ENCODE data around the gene VPS11.
A peak's percentile ranks its signal among the peaks of the same experiment; 100 is the strongest.
"Not testable (repeated sequence)": the region's sequence is repeated elsewhere in the genome, so short reads cannot be mapped to it uniquely, and the experiment has no call there.

VPS11 gene

DNA sequence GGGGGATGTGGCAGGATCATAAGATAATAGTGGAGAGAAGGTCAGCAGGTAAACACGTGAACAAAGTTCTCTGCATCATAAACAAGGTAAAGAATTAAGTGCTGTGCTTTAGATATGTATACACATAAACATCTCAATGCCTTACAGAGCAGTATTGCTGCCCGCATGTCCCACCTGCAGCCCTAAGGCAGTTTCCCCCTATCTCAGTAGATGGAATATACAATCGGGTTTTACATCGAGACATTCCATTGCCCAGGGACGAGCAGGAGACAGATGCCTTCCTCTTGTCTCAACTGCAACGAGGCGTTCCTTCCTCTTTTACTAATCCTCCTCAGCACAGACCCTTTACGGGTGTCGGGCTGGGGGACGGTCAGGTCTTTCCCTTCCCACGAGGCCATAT lies 28.1 kb upstream of the VPS11 start:
- not testable (repeated sequence) for DNase-seq

DNA sequence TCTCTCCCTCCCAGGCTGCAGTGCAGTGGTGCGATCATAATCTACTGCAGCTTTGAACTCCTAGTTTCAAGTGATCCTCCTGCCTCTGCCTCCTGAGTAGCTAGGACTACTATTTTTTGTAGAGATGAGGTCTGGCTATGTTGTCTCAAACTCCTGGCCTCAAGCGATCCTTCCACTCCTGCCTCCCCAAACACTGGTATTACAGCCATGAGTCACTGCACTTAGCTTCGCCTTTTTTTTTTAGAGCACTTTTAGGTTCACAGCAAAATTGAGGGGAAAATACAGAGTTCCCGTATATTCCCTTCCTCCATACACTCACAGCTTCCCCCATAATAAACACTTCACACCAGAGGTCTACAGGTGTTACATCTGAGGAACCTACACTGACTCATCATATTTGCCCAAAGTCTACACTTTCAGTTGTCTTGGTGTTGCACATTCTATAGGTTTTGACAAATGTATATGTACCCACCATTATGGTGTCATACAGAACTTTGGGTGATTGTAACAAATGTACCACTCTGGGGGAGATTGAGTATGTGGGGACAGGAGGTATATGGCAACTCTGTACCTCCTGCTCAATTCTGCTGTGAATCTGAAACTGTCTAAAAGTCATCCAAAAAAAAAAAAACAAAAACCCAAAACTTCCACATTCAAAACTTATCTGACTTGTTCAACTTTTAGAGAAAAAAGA lies 25.6 kb upstream of the VPS11 start:
- no peak for DNase-seq

DNA sequence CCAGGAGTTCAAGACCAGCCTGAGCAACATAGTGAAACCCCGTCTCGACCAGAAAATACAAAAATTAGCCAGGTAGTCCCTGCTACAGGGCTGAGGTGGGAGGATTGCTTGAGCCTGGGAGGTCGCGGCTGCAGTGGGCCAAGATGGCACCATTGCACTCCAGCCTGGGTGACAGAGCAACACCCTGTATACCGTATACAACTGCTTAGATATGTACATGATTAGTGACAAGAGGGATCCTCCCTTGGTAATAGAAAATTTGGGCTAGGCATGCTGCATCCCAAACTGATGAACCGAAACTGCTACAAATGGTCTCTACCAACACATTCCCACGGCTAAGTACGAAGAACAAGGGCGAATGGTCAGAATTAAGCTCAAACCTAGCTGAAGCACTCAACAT lies 24.7 kb upstream of the VPS11 start:
- DNase-seq = no peak

DNA sequence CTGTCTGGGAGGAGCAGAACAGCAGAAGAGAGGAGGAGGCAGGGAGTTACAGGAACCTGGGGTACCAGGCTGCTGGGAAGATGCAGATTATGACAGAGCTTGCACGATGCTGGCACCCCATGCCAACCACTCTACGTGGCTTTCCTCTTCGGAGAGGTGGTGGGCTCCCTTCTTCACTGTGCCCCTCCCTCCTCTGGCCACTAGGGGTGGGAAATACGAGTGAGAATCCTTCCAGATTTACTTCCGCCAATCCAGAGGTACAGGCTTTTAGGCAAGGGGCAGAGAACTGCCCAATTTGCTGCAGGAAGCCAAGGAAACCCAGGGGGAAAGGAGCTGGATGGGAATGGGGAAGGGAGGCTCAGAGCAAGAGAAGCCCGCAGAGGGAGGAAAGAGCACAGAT lies 22.9 kb upstream of the VPS11 start:
- no peak for DNase-seq

DNA sequence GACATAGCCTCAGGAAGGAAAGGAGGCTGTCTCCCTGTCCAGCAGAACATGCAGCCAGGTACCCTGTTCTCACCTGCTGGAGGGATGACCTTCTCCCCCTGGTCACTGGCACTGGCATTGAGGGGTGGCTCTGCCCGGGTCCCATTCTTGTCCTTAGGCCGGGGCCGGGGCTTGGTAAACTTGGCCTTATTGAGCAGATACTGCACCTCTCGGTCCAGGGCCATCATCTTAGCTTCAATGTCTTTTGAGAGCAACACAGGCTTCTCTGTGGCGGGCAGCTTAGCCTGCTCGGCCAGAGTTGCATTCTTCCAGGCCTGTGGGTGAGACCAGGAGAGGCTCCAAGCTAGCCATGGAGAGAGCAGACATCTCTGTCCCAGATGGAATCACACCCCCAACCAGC lies 21.1 kb upstream of the VPS11 start:
- no peak for DNase-seq

DNA sequence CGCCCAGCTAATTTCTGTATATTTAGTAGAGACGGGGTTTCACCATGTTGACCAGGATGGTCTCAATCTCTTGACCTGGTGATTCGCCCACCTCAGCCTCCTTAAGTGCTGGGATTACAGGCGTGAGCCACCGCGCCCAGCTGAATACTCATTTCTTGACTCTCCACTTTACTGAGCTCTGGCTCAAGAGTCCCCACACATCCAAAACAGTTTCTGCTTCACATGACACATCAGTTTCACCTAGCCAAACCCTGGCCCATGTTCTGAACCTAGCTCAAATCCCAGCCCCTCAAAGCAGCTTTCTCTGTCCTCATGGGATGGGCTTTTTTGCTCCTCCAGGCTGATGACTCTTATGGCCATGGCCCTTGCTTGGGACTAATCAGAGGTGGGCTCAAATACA lies 20.4 kb upstream of the VPS11 start:
- no peak for DNase-seq

DNA sequence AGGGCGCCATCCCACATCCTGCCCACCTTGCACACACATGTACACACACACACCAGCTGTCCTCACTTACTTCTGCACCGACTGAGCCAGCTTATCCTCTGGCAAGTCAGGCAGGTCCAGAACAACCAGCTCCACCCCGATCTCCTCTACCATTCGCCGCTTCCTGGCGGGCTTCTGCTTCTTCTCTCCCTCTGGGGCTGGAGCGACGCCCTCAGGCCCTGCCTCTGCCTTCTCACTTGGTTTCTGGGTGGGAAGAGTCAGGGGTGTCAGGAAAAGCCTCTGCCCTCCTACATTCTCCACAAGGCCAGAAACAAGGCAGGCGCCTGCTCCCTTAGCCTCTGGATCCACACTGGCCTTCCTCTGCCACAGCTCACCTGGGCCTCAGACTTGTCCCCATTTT lies 19.0 kb upstream of the VPS11 start:
- DNase-seq = no peak

DNA sequence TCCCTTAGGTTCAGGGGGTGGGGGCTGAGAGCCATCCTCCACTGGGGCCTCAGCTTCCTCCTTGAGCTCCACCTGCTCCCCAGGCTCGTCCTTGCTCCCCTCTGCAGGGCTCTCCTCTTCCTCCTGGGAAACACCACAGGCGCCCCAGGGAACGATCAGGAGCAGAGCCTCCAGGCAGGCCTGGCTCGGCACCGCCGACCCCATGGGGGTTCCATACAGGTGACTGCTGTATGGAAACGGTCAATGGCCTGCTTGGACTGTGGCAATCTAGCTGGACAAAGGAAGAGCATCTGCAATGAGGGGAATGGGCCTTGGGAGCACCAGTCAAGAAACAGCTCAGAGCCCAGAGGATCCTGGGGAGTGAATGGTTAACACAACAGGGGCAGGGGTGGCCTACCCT lies 18.5 kb upstream of the VPS11 start:
- no peak for DNase-seq

DNA sequence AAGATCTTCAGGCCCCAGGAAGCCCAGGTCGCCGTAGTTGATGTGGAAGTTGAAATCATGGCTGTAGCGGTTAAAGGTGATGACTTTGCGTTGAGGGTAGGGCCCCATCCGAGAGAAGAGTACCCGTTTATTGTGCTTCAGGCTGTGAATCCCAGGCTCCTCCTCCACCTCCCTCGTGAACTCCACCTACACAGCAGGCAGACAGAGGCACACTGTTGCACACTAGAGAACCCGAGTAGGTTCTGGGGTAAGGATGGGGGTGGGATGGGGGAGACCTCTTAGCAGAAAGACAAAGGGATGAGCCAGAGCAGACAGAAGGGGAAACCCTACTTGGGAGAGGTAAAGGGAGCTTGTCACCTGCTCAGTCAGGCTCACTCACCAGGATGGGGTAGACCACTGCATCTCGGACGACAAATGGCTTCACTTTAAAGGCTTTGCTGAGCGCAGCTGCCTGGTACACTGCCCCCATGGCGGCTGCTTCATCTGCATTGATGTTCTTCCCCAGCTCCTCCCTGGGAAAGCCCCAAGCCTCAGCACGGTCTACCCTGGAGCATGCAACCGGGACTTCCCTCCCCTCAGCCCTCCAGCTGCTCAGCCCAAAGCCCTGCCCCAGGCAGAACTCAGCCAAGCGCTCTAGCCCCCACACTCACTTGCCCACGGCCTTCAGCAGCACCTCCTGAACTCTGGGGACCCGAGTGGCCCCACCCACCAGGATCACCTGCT lies 16.0 kb upstream of the VPS11 start:
- no peak for DNase-seq

DNA sequence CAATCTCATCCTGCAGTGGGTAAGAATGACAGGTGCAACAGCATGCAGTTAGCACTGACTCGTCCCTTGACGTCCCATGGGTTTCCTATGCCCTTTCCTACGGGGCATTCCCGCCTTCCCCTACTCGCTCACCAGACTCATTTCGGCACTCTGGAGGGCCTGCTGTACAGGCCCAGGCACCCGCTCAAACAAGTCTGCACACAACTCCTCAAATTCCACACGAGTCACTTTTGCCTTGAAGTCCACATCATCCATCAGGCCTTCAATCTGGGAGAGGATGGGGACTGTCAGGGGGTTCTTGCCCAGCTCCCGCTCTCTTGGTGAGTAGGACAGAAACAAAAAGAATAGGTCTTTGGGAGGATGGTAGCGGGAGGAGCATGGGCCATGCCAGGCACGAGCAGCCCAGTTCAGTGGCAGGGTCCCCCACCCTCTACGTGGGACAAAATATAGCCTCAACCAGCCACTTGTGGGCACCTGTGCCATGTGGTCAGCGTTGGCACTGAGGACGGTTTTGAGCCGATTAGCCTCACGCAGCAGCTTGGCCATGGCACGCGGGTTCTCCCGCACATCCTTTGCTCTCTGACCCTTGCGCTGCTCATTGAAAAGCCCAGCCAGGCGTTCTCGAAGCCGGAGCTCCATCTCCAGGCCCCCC lies 15.3 kb upstream of the VPS11 start:
- no peak for DNase-seq

DNA sequence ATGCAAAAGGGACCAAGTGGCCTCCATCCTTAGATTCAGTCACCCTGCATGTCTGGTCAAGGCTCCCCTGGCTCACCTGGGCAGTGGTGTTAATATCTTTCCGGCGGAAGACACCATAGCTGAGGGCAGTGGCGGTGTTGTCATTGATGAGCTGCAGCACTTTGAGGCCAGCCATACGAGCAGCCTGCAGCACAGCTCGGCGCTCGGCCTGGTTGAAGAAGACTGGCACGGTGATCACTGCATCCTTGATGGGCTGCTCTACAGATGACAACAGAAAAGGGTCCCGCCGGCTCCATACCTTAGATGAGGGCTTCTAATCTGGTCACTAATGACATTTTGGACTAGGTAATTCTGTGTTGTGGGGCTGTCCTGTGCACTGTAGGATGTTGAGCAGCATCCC lies 13.2 kb upstream of the VPS11 start:
- no peak for DNase-seq

DNA sequence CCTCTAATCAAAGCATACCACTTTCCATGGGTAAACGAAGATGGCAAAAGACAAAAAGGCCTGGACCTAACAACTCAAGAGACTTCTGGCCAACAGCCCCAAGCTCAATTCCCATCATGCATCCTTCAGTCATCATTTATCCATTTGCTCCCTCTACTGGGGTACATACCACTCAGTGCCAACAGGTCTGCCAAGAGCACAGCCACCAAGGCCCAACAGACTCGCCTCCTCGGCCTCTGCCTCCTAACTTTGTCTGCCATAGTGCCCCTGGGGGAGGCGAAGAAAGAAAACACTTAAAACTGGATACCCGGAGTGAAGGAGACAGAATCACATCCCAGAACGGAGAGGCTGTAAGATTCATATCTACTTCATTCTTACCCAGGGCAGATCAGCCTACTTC lies 11.7 kb upstream of the VPS11 start:
- no peak for DNase-seq

DNA sequence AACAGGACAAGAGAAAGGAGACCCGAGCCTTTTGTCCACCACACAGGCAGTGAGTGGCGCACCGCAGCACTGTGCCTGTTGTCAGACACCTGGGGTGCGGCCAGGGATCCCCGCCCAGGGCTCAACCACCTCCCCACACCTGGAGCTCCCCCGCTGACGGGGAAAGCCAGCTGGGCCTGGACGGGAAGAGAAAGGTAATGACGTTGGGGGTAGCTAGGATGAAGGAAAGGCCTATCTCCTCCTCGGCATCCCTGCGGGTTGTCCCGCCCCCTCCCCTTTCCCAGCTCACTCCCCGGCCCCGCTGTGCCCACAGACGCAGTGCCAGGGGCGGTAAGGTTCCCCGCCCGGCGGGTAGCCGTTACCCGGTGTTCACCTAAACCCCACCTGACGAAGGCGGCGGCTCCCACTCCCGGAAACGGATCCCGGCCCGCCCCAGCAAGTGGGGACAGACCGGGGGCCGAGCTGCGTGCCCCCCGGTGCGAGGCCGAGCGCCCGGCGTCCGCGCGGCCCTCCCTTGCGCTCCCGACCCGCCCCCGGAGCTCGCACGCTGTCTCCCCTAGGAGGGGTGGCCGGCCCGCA lies 11.1 kb upstream of the VPS11 start:
- peak; percentile 29 for DNase-seq

DNA sequence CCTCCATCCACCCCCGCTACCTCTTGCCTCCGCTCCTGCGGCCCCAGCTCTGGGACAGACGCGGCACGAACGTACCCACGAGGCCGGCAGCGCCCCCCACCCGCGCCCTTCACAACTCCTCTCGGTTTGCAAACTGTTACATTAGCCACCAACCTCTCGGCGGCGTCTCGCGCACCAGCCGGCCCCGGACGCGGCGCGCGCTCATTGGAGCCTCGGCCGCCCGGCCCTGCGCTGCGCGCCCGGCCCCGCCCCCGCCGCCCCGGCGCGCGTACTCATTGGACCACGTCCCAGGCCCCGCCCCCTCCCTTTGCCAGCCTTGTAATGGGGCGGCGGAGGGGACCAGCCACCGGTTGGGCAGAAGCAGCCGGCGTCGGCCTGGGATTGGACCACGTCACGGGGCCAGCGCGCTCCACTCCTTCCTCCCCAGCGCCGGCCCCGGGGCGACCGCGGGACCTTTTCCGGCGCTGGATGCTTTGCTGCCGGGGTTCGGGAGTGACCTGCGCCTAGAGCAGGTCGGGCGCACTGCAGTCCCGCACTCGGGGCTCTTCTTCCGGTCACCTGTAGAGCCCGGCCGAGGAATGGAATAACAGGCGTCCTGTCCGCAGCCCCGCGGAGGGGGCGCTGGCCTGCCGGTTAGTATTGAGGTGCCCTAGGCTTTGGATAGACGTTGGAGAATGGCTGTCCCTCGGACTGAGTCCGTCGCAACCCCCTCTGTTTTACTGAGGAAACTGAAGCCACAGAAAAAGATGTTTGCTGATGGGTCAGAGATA lies 10.4 kb upstream of the VPS11 start, which contains the start of gene HYOU1:
TSS of gene HYOU1 (minus strand) at position 206 of the 770 bp plus-strand sequence. CDS start 1,045 bp downstream, outside the sequence.
- DNase-seq = peak; percentile 94

DNA sequence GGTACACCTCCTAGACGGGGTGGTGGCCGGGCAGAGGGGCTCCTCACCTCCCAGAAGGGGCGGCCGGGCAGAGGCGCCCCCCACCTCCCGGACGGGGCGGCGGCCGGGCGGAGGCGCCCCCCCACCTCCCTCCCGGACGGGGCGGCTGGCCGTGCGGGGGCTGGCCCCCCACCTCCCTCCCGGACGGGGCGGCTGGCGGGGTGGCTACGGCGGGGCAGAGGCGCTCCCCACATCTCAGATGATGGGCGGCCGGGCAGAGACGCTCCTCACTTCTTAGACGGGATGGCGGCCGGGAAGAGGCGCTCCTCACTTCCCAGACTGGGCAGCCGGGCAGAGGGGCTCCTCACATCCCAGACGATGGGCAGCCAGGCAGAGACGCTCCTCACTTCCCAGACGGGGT lies 8.5 kb upstream of the VPS11 start:
- DNase-seq = not testable (repeated sequence)

DNA sequence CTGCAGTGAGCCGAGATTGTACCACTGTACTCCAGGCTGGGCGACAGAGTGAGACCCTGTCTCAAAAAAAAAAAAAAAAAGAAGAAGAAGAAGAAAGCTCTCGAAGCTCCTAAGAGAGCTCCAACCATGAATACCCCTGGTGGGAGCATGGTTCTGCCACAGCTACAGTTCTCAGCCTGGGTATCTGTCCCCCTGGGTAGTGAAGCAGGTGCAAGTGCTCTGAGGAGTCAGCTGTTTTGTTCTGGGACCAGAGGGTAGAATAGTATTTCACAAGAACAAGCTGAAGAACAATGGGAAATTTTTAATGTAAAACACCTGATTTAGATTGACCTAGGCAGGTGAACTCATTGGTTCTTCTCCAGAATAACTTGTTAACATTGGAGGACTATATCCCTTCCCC lies 6.4 kb upstream of the VPS11 start:
- no peak for DNase-seq

DNA sequence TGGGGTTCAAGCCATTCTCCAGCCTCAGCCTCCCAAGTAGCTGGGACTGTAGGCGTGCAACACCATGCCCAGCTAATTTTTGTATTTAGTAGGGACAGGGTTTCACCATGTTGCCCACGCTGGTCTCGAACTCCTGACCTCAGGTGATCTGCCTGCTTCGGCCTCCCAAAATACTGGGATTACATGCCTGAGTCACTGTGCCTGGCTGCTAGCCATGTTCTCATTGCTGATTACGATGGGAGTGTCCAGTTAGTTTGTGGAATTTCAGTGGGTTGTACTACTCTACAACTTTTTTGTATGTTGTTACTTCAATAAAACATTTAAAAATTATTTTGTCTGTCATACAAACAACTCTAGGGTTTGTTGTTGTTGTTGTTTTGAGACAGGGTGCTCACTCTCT lies 4.8 kb upstream of the VPS11 start:
- no peak for DNase-seq

DNA sequence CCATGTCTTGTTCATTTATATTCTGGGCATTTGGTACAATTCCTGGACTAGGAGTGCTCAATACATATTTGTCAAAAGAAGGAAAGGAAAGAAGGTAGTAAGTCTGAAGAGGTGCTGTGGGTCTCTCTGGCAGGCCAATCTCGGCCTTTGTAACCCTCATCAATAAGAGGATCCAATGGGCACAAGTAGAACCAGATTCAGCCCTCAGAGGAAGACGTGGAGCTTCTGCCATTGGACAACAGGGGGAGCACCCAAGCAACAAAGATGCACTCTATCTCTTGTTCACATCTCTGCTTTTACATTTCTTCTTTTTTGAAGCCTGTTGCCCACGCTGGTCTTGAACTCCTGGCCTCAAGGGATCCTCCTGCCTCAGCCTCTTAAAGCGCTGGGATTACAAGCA lies 2.2 kb upstream of the VPS11 start:
- peak; percentile 22 for DNase-seq

DNA sequence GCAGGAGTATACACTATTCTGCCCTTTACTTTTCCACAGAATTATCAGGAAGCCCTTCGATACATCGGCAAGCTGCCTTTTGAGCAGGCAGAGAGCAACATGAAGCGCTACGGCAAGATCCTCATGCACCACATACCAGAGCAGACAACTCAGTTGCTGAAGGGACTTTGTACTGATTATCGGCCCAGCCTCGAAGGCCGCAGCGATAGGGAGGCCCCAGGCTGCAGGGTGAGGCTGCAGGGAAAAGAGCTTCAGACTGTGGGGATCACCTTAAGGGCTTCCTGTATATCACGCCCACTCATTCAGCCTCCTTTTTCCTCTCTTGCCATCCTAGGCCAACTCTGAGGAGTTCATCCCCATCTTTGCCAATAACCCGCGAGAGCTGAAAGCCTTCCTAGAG lies 10.2 kb downstream of the VPS11 start:
- DNase-seq = no peak

DNA sequence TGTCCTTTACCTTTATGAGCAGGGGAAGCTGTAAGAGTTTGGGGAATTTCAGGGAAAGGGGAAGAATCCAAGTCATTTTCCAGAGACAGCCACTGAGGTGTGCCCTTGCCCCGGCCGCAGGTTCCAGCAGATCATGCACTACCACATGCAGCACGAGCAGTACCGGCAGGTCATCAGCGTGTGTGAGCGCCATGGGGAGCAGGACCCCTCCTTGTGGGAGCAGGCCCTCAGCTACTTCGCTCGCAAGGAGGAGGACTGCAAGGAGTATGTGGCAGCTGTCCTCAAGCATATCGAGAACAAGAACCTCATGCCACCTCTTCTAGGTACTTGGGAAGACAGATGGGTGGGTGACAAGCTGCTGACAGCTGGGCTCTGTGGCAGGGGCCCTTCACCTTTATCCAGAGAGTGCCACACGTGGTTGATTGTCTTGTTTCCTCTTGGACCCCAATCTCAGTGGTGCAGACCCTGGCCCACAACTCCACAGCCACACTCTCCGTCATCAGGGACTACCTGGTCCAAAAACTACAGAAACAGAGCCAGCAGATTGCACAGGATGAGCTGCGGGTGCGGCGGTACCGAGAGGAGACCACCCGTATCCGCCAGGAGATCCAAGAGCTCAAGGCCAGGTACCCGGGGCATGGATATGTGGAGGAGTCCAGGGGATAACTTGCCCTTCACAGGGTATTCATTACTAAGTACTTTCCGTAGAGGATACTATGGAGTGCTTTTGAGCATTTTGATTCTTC lies 11.2 kb downstream of the VPS11 start:
- DNase-seq = no peak

DNA sequence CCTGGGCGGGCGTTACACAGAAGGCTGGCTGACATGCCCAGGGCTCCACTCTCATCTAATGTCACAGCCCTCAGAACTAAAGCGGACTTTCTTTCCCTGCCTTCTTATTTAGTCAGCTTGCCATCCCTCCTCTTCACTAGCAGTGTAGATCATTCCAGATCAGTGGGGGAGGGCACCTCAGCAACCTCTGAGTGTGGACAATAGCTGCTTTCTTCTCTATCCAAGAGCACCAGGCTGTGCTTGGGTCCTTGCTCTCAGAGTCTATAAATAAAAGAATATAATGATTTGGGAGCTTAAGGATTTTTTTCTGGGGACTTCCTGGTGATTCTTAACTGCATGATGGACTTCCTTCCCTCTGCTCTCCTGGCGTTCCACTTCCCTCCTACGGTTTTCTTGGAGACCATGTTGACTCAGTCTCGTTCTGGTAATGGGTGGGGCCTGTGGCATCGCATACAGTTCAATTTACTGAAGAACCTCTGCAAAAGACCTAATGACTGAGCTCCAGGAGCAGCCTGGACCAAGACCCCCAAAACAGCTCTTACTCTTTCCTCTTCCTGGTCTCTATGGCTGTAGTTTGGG lies 14.2 kb downstream of the VPS11 start:
- DNase-seq = no peak

Measured in NCI-H510A treated with DMSO at 0.1 percent for 48 hours (cell line).